WTC11 (cell line): ENCODE measurements around the gene MAEA. TPM values are rescaled to one million over a fixed set of nuclear protein-coding genes. Genes with fewer than 3 reads are reported as not detected.
"Not testable (repeated sequence)": the region's sequence is repeated elsewhere in the genome, so short reads cannot be mapped to it uniquely, and the experiment has no call there.

ENCODE experiments used
- ATAC-seq: fragments of 200-7000 bp; cut with Tn5 transposase; 2 replicates; pipeline ENCODE4 v1.10.0; 2021; ENCODE audit warnings: mild to moderate bottlenecking, moderate library complexity
- CTCF ChIA-PET: fragments of 300-600 bp; sonication (Branson Sonifier 250); formaldehyde crosslinking; loops from one replicate; lab custom pipeline; 2021; ENCODE audit warnings: antibody characterized with exemption; lab: Charles Lee
- POLR2A ChIA-PET: fragments of 350-600 bp; sonication (Branson Sonifier 250); formaldehyde crosslinking; loops from one replicate; lab custom pipeline; 2021; ENCODE audit warnings: antibody characterized with exemption; lab: Charles Lee
- DNase-seq: peaks from one replicate; pipeline ENCODE4 v3.0.0; 2021; ENCODE audit warnings: low spot score
- H3K27ac Mint-ChIP-seq: 2 replicates; pipeline ENCODE4 v1.8.0; 2021; ENCODE audit warnings: mixed read lengths
- H3K27me3 Mint-ChIP-seq: 2 replicates; pipeline ENCODE4 v1.8.0; 2021; ENCODE audit warnings: low read depth, mild to moderate bottlenecking, moderate library complexity, mixed read lengths
- H3K36me3 Mint-ChIP-seq: 2 replicates; pipeline ENCODE4 v1.8.0; 2021; ENCODE audit warnings: mixed read lengths
- H3K4me1 Mint-ChIP-seq: 2 replicates; pipeline ENCODE4 v1.8.0; 2022; ENCODE audit warnings: mixed read lengths
- H3K4me3 Mint-ChIP-seq: 2 replicates; pipeline ENCODE4 v1.8.0; 2021; ENCODE audit warnings: mild to moderate bottlenecking, moderate library complexity, mixed read lengths
- H3K9me3 Mint-ChIP-seq: 2 replicates; pipeline ENCODE4 v1.8.0; 2021; ENCODE audit warnings: mixed read lengths
- ATF1 ChIP-seq: sonication (generic); formaldehyde crosslinking; IDR thresholded peaks from 2 replicates; pipeline ENCODE4 v1.8.1; 2023; ENCODE audit warnings: mild to moderate bottlenecking, moderate library complexity, missing genetic modification reagents
- ERG ChIP-seq: fragments of 250-450 bp; sonication (Bioruptor Pico); IDR thresholded peaks from 2 replicates; pipeline ENCODE4 v1.8.0; 2021; ENCODE audit warnings: mild to moderate bottlenecking
- ETV6 ChIP-seq: sonication (generic); formaldehyde crosslinking; IDR thresholded peaks from 2 replicates; pipeline ENCODE4 v1.8.1; 2022; ENCODE audit warnings: mild to moderate bottlenecking, missing genetic modification reagents
- FOXK1 ChIP-seq: sonication (generic); formaldehyde crosslinking; IDR thresholded peaks from 2 replicates; pipeline ENCODE4 v1.8.0; 2022; ENCODE audit warnings: mild to moderate bottlenecking, moderate library complexity, missing genetic modification reagents
- GRHL2 ChIP-seq: fragments of 250-450 bp; sonication (Bioruptor Pico); IDR thresholded peaks from 2 replicates; pipeline ENCODE4 v1.8.0; 2022; ENCODE audit warnings: mild to moderate bottlenecking, moderate library complexity; ENCODE audit not compliant: insufficient replicate concordance, severe bottlenecking
- HMGXB4 ChIP-seq: sonication (generic); formaldehyde crosslinking; IDR thresholded peaks from 2 replicates; pipeline ENCODE4 v1.8.1; 2023; ENCODE audit warnings: mild to moderate bottlenecking, moderate library complexity, missing genetic modification reagents
- JAZF1 ChIP-seq: fragments of 250-450 bp; sonication (Bioruptor Pico); IDR thresholded peaks from 2 replicates; pipeline ENCODE4 v1.9.0; 2021; ENCODE audit warnings: moderate library complexity, mild to moderate bottlenecking, inconsistent platforms
- JUN ChIP-seq: sonication (generic); formaldehyde crosslinking; IDR thresholded peaks from 2 replicates; pipeline ENCODE4 v1.8.0; 2023; ENCODE audit warnings: mild to moderate bottlenecking, missing genetic modification reagents
- MYBL2 ChIP-seq: sonication (generic); formaldehyde crosslinking; IDR thresholded peaks from 2 replicates; pipeline ENCODE4 v1.8.1; 2023; ENCODE audit warnings: mild to moderate bottlenecking, moderate library complexity, missing genetic modification reagents
- NR3C1 ChIP-seq: sonication (generic); formaldehyde crosslinking; conservative IDR thresholded peaks from 2 replicates; pipeline ENCODE4 v1.8.1; 2023; ENCODE audit warnings: low read depth, mild to moderate bottlenecking, missing genetic modification reagents
- PREB ChIP-seq: sonication (generic); formaldehyde crosslinking; IDR thresholded peaks from 2 replicates; pipeline ENCODE4 v1.8.1; 2022; ENCODE audit warnings: mild to moderate bottlenecking, missing genetic modification reagents, moderate library complexity, borderline replicate concordance
- SMAD3 ChIP-seq: sonication (generic); formaldehyde crosslinking; IDR thresholded peaks from 2 replicates; pipeline ENCODE4 v1.8.0; 2022; ENCODE audit warnings: missing genetic modification reagents, mild to moderate bottlenecking, borderline replicate concordance
- SMAD4 ChIP-seq: sonication (generic); formaldehyde crosslinking; IDR thresholded peaks from 2 replicates; pipeline ENCODE4 v1.8.0; 2022; ENCODE audit warnings: mild to moderate bottlenecking, missing genetic modification reagents
- SP1 ChIP-seq: sonication (generic); formaldehyde crosslinking; conservative IDR thresholded peaks from 2 replicates; pipeline ENCODE4 v1.8.1; 2022; ENCODE audit warnings: missing genetic modification reagents
- TP53 ChIP-seq: sonication (generic); formaldehyde crosslinking; IDR thresholded peaks from 2 replicates; pipeline ENCODE4 v1.8.1; 2023; ENCODE audit warnings: mild to moderate bottlenecking, missing genetic modification reagents
- ZBTB43 ChIP-seq: sonication (generic); formaldehyde crosslinking; IDR thresholded peaks from 2 replicates; pipeline ENCODE4 v1.8.1; 2023; ENCODE audit warnings: mild to moderate bottlenecking, missing genetic modification reagents
- ZMAT4 ChIP-seq: fragments of 250-450 bp; sonication (Bioruptor Pico); IDR thresholded peaks from 2 replicates; pipeline ENCODE4 v1.9.0; 2021; ENCODE audit warnings: mild to moderate bottlenecking
- ZNF281 ChIP-seq: sonication (generic); formaldehyde crosslinking; IDR thresholded peaks from 2 replicates; pipeline ENCODE4 v1.8.0; 2023; ENCODE audit warnings: mild to moderate bottlenecking, missing genetic modification reagents
- total RNA-seq: library from RNA; stranded (reverse); gene quantifications from 3 replicates; pipeline ENCODE4 v1.2.3, GENCODE V29; 2021

MAEA gene
- total RNA-seq, 1 experiment from 2014 or later: 86.9 TPM

- H3K4me1 Mint-ChIP-seq, H3K4me3 Mint-ChIP-seq, H3K27ac Mint-ChIP-seq, H3K9me3 Mint-ChIP-seq, DNase-seq, ATAC-seq, CTCF ChIA-PET, H3K27me3 Mint-ChIP-seq: not testable (repeated sequence)
- H3K36me3 Mint-ChIP-seq: peaks cover 42% of the 10 kb centered on the region
- POLR2A ChIA-PET: interaction anchor here (1.2 kb wide), 1 partner anchor 44 kb away, joined by 3 read pairs; the partner anchor contains the start of gene MAEA
Observed at GRCh38 chr4:1333851-1334578, 44.3 kb downstream of the MAEA start.

GRCh38 chr4:1334579-1334895, 44.8 kb downstream of the MAEA start:
- no peaks in the 10 kb centered on the region for H3K4me1 Mint-ChIP-seq
- no peaks in the 10 kb centered on the region for H3K27me3 Mint-ChIP-seq
- ATAC-seq (no peak), DNase-seq (no peak)
- H3K4me3 Mint-ChIP-seq: no peak overlapping the region
- H3K9me3 Mint-ChIP-seq: no peaks in the 10 kb centered on the region
- ChIA-PET POLR2A (interaction anchor here (0.8 to 1.2 kb wide), 2 partner anchors 45 to 261 kb away, joined by 3 read pairs; partner anchors contain the start of gene MAEA), CTCF (no interaction called here)
- H3K36me3 Mint-ChIP-seq: peaks cover 47% of the 10 kb centered on the region
- TF ChIP-seq ZBTB43 (no peak), HMGXB4 (CRISPR knock-in tag) (no peak), ETV6 (CRISPR knock-in tag) (no peak), FOXK1 (CRISPR knock-in tag) (no peak), SMAD4 (CRISPR knock-in tag) (no peak), JAZF1 (no peak), PREB (CRISPR knock-in tag) (no peak), MYBL2 (CRISPR knock-in tag) (no peak), ZNF281 (CRISPR knock-in tag) (no peak), ERG (CRISPR knock-in tag) (no peak), JUN (CRISPR knock-in tag) (no peak), ATF1 (CRISPR knock-in tag) (no peak), GRHL2 (CRISPR knock-in tag) (no peak), TP53 (no peak), ZMAT4 (no peak), SP1 (CRISPR knock-in tag) (no peak), SMAD3 (no peak), NR3C1 (no peak)
- H3K27ac Mint-ChIP-seq: no peak overlapping the region
